Kidney (tissue), 14 donors: ENCODE results near the gene PLAAT2. TPM values are rescaled to one million over a fixed set of nuclear protein-coding genes. Genes with fewer than 3 reads are reported as not detected.

Source experiments
- DNase-seq, 5 donors: peaks; one replicate each; pipeline ENCODE4 v3.0.0-alpha.2; 2013 to 2020
- FAIRE-seq: peaks from 2 replicates; lab custom pipeline; 2012; peaks lifted over from hg19 to GRCh38; lab: Jason Lieb, UNC
- H3K27ac ChIP-seq, 2 donors: one replicate each; pipeline ENCODE4 v1.7.0; 2013; ENCODE audit warnings: low read depth in 2 of 2, low read length in 2 of 2, inconsistent platforms in 1 of 2
- H3K27me3 ChIP-seq: one replicate; pipeline ENCODE4 v1.7.1; 2013; ENCODE audit warnings: low read length, inconsistent platforms; ENCODE audit not compliant: control insufficient read depth, insufficient read depth
- H3K36me3 ChIP-seq, 3 donors: one replicate each; pipeline versions ENCODE4 v1.7.0 to v1.7.1; 2013; ENCODE audit warnings: low read length in 3 of 3, control low read depth in 1 of 3, inconsistent platforms in 1 of 3; ENCODE audit not compliant: insufficient read depth in 3 of 3, control insufficient read depth in 2 of 3
- H3K4me1 ChIP-seq, 3 donors: one replicate each; pipeline versions ENCODE4 v1.7.0 to v1.7.1; 2013; ENCODE audit warnings: low read length in 3 of 3, inconsistent platforms in 1 of 3, low read depth in 1 of 3; ENCODE audit not compliant: control insufficient read depth in 2 of 3, insufficient read depth in 2 of 3
- H3K4me3 ChIP-seq, 3 donors: one replicate each; pipeline versions ENCODE4 v1.7.0 to v1.8.1; 2013; ENCODE audit warnings: low read length in 3 of 3, control low read depth in 1 of 3, inconsistent platforms in 1 of 3
- H3K9ac ChIP-seq, 3 donors: one replicate each; pipeline versions ENCODE4 v1.7.0 to v1.7.1; 2013; ENCODE audit warnings: low read length in 3 of 3, control low read depth in 1 of 3, inconsistent platforms in 1 of 3
- H3K9me3 ChIP-seq, 3 donors: one replicate each; pipeline versions ENCODE4 v1.7.0 to v1.7.1; 2013; ENCODE audit warnings: low read length in 3 of 3, control low read depth in 1 of 3, inconsistent platforms in 1 of 3; ENCODE audit not compliant: control insufficient read depth in 2 of 3, insufficient read depth in 1 of 3
- intact Hi-C: fragments of 100-400 bp; cut with DNase I; formaldehyde crosslinking; loops from one replicate; pipeline ENCODE4 v1.11.1; 2022
- polyA plus RNA-seq: library from polyadenylated mRNA; stranded (reverse); fragments of 350-450 nt; fragmentation: Illumina TruSeq; extraction: RNeasy Lipid Tissue Mini Kit (QIAGEN cat#74804); gene quantifications from one replicate; pipeline ENCODE4 v1.2.3, GENCODE V29; 2014; ENCODE audit warnings: low read depth, low replicate concordance; ENCODE audit not compliant: insufficient read depth
- total RNA-seq: library from RNA; stranded (reverse); fragmentation: NEBNext Ultra II Directional; extraction: Animal tissue kit (Norgen Biotek cat#: 25700); gene quantifications from one replicate; pipeline ENCODE4 v1.2.1, GENCODE V29; 2021
- TF ChIP-seq, protein P1 (sequence below): IDR thresholded peaks from 3 replicates; pipeline ENCODE4 v1.5.1; 2012; ENCODE audit warnings: mild to moderate bottlenecking, moderate library complexity, borderline replicate concordance; ENCODE audit not compliant: insufficient read depth; ENCODE audit errors: extremely low read depth
- donor health status: control.
- donor health status: control.
- donor health status: control.
- donor health status: control.
- donor health status: control.
- donor health status: DM: yes; HTN: yes; CAD: no.
- donor health status: Normal renal cell carcinoma (clear cell type).

PLAAT2 gene
- total and polyA plus RNA-seq, 2 donors from 2014 or later, result 1.3 to 49.5 TPM

GRCh38 chr11:63557570-63557969, 5.6 kb downstream of the PLAAT2 start:
- no peak for FAIRE-seq
- H3K27me3 ChIP-seq, result no peaks in the 10 kb centered on the region
- no peaks in the 10 kb centered on the region for H3K9me3 ChIP-seq
- no peak overlapping the region for H3K27ac ChIP-seq
- intact Hi-C loops, result no loop called here
- no peaks in the 10 kb centered on the region for H3K36me3 ChIP-seq
- no peak for DNase-seq
- TF ChIP-seq, protein P1, sequence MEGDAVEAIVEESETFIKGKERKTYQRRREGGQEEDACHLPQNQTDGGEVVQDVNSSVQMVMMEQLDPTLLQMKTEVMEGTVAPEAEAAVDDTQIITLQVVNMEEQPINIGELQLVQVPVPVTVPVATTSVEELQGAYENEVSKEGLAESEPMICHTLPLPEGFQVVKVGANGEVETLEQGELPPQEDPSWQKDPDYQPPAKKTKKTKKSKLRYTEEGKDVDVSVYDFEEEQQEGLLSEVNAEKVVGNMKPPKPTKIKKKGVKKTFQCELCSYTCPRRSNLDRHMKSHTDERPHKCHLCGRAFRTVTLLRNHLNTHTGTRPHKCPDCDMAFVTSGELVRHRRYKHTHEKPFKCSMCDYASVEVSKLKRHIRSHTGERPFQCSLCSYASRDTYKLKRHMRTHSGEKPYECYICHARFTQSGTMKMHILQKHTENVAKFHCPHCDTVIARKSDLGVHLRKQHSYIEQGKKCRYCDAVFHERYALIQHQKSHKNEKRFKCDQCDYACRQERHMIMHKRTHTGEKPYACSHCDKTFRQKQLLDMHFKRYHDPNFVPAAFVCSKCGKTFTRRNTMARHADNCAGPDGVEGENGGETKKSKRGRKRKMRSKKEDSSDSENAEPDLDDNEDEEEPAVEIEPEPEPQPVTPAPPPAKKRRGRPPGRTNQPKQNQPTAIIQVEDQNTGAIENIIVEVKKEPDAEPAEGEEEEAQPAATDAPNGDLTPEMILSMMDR, result no peak
- H3K9ac ChIP-seq, result no peak overlapping the region
- H3K4me3 ChIP-seq, result no peak overlapping the region
- peaks cover 0 to 2% (median 0%) of the 10 kb centered on the region in 3 donors for H3K4me1 ChIP-seq

DNA sequence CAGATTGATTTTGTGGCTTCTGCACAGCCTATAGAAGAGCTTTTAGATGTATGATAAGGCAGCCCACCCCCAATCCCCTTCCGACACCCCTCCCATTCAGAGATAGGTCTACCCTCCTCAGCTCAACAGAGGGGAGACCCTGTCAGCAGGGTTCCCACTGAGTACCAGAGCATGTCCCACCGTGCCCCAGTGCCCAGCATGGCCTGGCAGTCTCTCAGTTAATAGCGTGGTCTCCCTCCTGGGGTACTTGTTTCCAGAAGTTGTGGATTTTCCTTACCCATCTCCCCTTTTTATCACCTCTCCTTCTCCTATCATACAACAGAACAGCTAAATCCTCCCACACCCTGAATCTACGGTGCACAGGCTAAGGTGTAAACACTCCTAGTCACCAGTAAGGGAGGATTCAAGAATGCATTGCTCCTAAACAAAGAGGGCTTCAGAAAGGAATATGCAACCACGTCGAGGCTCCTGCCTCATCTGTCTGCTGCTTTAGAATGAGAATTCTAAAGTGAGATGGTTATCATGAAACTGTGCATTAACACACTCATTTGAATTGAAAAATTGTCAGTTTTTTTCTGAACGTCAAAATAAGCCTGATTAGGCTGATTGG, 6.7 kb downstream of the PLAAT2 start:
- intact Hi-C loops, result no loop called here
- FAIRE-seq (no peak), DNase-seq (no peak)
- peaks cover 0 to 2% (median 0%) of the 10 kb centered on the region in 3 donors for H3K4me1 ChIP-seq
- TF ChIP-seq, protein P1, result no peak
- H3K27ac ChIP-seq, result no peak overlapping the region
- no peaks in the 10 kb centered on the region for H3K36me3 ChIP-seq
- H3K4me3 ChIP-seq, result no peak overlapping the region
- no peak overlapping the region for H3K9ac ChIP-seq
- no peaks in the 10 kb centered on the region for H3K27me3 ChIP-seq
- no peaks in the 10 kb centered on the region for H3K9me3 ChIP-seq

DNA sequence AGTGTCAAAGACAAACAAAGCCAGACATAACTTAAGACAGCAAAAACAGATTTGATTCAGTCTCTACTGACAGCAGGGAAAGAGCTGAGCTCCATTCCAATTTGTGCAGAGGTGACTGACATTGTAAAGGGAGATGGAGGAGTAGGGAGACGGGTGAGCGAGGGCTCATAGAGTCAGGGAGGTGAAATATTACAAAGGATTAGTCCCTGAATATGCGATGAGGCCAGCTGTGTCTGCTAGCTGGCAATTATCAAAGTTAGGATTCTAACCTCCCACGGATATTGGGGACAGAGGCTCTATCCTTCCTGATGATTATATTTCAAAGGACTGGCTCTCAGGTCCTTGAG, 8.3 kb downstream of the PLAAT2 start:
- no peaks in the 10 kb centered on the region for H3K27me3 ChIP-seq
- H3K9ac ChIP-seq, result no peak overlapping the region
- no peaks in the 10 kb centered on the region for H3K36me3 ChIP-seq
- no peak for DNase-seq
- no peaks in the 10 kb centered on the region for H3K9me3 ChIP-seq
- H3K4me3 ChIP-seq, result no peak overlapping the region
- H3K4me1 ChIP-seq, result no peaks in the 10 kb centered on the region
- no peak for FAIRE-seq
- no peak overlapping the region for H3K27ac ChIP-seq
- intact Hi-C loops, result no loop called here
- TF ChIP-seq, protein P1, result no peak

DNA sequence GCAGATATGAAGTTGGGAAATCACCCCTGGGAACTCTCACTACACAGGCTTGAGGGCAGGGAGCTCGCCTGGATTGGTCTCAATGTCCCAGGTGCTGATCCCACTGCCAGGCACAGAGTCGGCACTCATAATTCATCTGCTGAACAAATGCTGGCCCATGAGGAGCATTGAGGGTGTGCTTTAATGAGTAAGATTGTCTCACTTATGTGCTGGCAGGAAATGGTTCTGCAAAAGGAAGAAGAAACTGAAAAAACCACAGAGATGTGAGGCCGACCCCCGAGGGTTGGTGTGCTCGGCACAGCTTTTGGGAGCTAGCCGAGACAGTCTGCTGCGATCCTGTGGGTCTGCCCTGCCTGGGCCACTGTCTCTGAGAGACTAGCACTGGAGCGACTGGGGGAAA, 9.4 kb downstream of the PLAAT2 start:
- Histone ChIP-seq H3K9me3 (no peaks in the 10 kb centered on the region), H3K4me3 (no peak overlapping the region), H3K36me3 (no peaks in the 10 kb centered on the region), H3K9ac (no peak overlapping the region), H3K4me1 (no peaks in the 10 kb centered on the region), H3K27ac (no peak overlapping the region), H3K27me3 (no peaks in the 10 kb centered on the region)
- DNase-seq (no peak), FAIRE-seq (no peak)
- intact Hi-C loops, result no loop called here
- TF ChIP-seq, protein P1, result no peak
